ENCODE data around the gene PRKCSH.

Gene PRKCSH

DNA sequence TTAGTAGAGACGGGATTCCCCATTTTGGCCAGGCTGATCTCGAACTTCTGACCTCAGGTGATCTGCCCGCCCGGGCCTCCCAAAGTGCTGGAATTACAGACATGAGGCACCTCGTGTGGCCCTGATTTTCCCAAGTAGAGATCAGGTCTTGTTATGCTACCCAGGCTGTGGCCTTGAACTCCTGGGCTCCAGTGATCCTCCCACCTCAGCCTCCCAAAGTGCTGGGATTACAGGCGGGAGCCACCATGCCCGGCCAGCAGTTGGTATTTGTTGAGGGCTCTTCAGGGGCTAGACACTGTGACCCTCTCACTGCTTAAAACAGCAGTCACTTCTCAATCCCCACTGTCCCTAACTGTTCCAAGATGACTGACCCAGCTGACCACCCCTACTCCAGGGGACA is 53.9 kb downstream of the PRKCSH start:
- Histone ChIP-seq H3K27ac (no peak overlapping the region), H3K27me3 (replicated peaks) (no peaks in the 10 kb centered on the region), H3K4me3 (ENCODE audit: low read depth, low read length) (no peak overlapping the region), H3K36me3 (replicated peaks) (peaks cover 4% of the 10 kb centered on the region)
- no peak for DNase-seq
- in situ Hi-C loops (cut with HindIII; ENCODE audit: low pct_ligation_motif_present, low sequenced_read_pairs) = no loop called here
- TF ChIP-seq, protein P1, sequence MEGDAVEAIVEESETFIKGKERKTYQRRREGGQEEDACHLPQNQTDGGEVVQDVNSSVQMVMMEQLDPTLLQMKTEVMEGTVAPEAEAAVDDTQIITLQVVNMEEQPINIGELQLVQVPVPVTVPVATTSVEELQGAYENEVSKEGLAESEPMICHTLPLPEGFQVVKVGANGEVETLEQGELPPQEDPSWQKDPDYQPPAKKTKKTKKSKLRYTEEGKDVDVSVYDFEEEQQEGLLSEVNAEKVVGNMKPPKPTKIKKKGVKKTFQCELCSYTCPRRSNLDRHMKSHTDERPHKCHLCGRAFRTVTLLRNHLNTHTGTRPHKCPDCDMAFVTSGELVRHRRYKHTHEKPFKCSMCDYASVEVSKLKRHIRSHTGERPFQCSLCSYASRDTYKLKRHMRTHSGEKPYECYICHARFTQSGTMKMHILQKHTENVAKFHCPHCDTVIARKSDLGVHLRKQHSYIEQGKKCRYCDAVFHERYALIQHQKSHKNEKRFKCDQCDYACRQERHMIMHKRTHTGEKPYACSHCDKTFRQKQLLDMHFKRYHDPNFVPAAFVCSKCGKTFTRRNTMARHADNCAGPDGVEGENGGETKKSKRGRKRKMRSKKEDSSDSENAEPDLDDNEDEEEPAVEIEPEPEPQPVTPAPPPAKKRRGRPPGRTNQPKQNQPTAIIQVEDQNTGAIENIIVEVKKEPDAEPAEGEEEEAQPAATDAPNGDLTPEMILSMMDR (IDR thresholded peaks at IDR 0.05; ENCODE audit: low read depth, low read length, missing control alignments) = no peak

DNA sequence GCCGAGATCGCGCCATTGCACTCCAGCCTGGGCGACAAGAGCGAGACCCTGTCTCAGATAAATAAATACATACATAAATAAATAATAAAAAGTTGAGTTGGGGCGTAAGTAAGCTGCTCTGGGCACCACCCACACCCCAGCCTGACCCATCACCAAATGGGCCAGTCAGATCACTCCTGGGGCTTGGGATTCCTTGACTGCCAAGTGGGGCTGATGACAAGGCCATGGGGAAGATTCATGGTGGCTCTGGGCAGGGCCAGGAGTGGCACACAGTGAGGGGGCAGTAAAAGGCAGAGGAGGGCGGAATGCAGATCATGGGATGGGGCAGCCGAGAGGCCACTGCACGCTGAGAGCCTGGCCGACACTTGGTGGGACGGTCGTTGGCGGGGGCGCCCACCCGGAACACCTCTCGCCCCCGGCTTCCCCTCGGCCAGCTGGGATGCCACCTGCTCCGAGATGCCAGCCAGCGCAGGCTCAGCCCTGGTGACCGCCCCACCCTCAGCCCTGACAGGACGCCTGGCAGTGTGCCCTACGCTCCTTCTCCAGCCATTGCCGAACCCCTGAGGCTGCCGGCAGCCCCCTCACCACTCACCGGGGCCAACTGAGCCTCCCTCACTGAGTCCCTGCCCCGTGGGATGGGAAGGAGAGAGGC is 59.3 kb downstream of the PRKCSH start:
- TF ChIP-seq, protein P1 (IDR thresholded peaks at IDR 0.05; ENCODE audit: low read depth, low read length, missing control alignments) = no peak
- H3K4me3 ChIP-seq (ENCODE audit: low read depth, low read length) = no peak overlapping the region
- H3K36me3 ChIP-seq (replicated peaks) = peaks cover 11% of the 10 kb centered on the region
- H3K27me3 ChIP-seq (replicated peaks) = no peaks in the 10 kb centered on the region
- no peak overlapping the region for H3K27ac ChIP-seq
- in situ Hi-C loops (cut with HindIII; ENCODE audit: low pct_ligation_motif_present, low sequenced_read_pairs) = no loop called here
- no peak for DNase-seq

DNA sequence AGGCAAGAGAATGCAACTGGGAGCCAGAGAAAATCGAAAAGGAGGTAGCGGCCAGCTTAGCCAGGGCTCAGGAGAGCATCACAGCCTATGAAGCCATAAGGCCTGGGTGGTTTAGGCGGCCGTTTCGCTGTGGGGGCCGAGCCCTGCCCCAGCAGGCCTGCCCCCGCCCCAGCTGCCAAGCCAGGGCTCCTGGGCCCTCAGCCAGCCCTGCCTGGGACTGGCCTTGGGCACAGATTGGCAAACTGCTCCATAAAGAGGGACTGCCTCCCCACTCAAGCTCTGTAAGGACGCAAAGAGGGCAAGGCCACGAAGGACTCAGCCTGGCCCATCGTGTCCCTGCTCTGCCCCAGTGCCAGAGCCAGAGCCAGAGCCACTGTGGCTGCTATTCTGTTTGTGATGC is 60.0 kb downstream of the PRKCSH start:
- no peaks in the 10 kb centered on the region for H3K27me3 ChIP-seq (replicated peaks)
- no peak for DNase-seq
- no peak overlapping the region for H3K27ac ChIP-seq
- TF ChIP-seq, protein P1 (IDR thresholded peaks at IDR 0.05; ENCODE audit: low read depth, low read length, missing control alignments) = no peak
- no peak overlapping the region for H3K4me3 ChIP-seq (ENCODE audit: low read depth, low read length)
- peaks cover 11% of the 10 kb centered on the region for H3K36me3 ChIP-seq (replicated peaks)
- in situ Hi-C loops (cut with HindIII; ENCODE audit: low pct_ligation_motif_present, low sequenced_read_pairs) = no loop called here

DNA sequence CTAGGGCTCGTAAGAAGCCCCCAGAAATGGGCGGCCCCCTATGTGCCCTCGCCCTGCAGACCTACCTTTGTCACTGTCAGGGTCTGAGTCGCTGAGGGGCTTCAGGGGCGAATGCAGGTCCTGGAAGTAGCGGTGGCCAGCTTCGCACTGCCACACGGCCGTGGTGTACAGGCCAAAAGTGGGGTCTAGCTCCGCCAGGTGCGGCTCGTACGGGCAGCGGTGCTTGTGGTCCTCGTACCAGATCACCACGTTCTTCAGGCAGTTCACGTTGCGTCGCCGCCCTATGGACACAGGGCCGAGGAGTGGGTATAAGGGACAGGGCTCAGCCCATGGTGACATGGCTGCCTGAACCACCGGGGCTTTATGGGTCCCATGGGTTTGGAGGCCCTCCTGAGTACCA is 60.5 kb downstream of the PRKCSH start:
- Histone ChIP-seq H3K27me3 (replicated peaks) (no peaks in the 10 kb centered on the region), H3K36me3 (replicated peaks) (peaks cover 11% of the 10 kb centered on the region), H3K4me3 (ENCODE audit: low read depth, low read length) (no peak overlapping the region), H3K27ac (no peak overlapping the region)
- no peak for DNase-seq
- in situ Hi-C loops (cut with HindIII; ENCODE audit: low pct_ligation_motif_present, low sequenced_read_pairs) = no loop called here
- TF ChIP-seq, protein P1 (IDR thresholded peaks at IDR 0.05; ENCODE audit: low read depth, low read length, missing control alignments) = no peak

DNA sequence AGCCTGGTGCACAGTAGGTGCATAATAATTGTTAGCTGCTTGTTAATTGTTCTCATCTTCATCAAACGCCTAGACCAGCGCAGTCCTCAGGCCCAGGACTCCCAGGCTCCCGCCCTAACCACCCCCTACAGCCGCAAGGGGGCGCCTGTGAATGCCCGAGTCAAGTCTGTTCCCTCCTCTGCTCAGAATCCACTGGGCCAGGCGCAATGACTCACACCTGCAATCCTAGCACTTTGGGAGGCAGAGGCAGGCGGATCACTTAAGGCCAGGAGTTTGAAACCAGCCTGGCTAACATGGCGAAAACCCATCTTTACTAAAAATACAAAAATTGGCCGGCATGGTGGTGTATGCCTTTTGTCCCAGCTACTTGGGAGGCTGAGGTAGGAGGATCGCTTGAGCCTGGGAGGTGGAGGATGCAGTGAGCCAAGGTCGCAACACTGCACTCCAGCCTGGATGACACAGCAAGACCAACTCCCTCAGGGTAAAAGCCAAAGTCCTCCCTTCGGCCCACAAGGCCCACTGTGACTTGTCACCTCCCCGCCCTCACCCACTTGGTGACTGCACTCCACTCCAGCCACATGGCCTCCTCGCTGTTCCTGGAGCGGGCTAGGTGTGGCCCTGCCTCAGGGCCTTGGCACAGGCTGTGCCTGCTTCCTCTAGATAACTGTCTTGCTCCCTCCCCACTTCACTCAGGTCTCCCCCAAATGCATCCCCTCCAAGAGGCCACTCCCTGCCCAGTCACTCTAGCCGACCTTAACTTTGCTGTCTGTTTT is 61.1 kb downstream of the PRKCSH start:
- TF ChIP-seq, protein P1 (IDR thresholded peaks at IDR 0.05; ENCODE audit: low read depth, low read length, missing control alignments) = peak; percentile 89
- DNase-seq = peak; percentile 84
- Histone ChIP-seq H3K27ac (no peak overlapping the region), H3K4me3 (ENCODE audit: low read depth, low read length) (no peak overlapping the region), H3K36me3 (replicated peaks) (peaks cover 11% of the 10 kb centered on the region), H3K27me3 (replicated peaks) (no peaks in the 10 kb centered on the region)
- in situ Hi-C loops (cut with HindIII; ENCODE audit: low pct_ligation_motif_present, low sequenced_read_pairs) = no loop called here
